ENCODE measurements around the gene CDON. TPM values are rescaled to one million over a fixed set of nuclear protein-coding genes. Genes with fewer than 3 reads are reported as not detected.

The CDON gene
- total and polyA plus RNA-seq, 2 of the 13 experiments (the other 11 are each of a cell fraction or from before 2014, with no cell fraction given), result 9.6 to 12.8 TPM

GRCh38 chr11:125933030-125933813 lies 129.4 kb downstream of the CDON start:
- DNase-seq (ENCODE audit: low spot score) (no peak), ATAC-seq (no peak), FAIRE-seq (no peak)
- intact Hi-C loops (cut with micrococcal nuclease; ENCODE audit: unreplicated experiment), result no loop called here
- CTCF ChIA-PET (ENCODE audit: low intra/inter-chr PET ratio, low total read pairs), result no interaction called here
- no TSS peak for BruUV-seq (replicated peaks)
- H2AFZ ChIP-seq (ENCODE audit: low read length), result no peak overlapping the region
- no peaks in the 10 kb centered on the region for H4K20me1 ChIP-seq (ENCODE audit: insufficient read depth, low read length)
- POLR2A ChIA-PET, result no interaction called here
- no peak overlapping the region for H3K27ac ChIP-seq (ENCODE audit: extremely low read length, insufficient read depth, low read length)
- no peak for TF ChIP-seq DMAP1 (CRISPR knock-in tag; IDR thresholded peaks at IDR 0.05)
- no peak for TF ChIP-seq ZNF7 (CRISPR knock-in tag; IDR thresholded peaks at IDR 0.05)
- no peak for TF ChIP-seq ZFY (CRISPR knock-in tag; IDR thresholded peaks at IDR 0.05)
- no peak for TF ChIP-seq ZNF468 (CRISPR knock-in tag; IDR thresholded peaks at IDR 0.05)
- no peak for TF ChIP-seq ZNF143 (CRISPR knock-in tag; IDR thresholded peaks at IDR 0.05)
- no peak for TF ChIP-seq HMG20B (CRISPR knock-in tag; conservative IDR thresholded peaks at IDR 0.05)
- TF ChIP-seq NONO (IDR thresholded peaks at IDR 0.05), result no peak
- TF ChIP-seq NONO (CRISPR knock-in tag; conservative IDR thresholded peaks at IDR 0.05), result no peak
- no peak for TF ChIP-seq MTA1 (CRISPR knock-in tag; IDR thresholded peaks at IDR 0.05; ENCODE audit: borderline replicate concordance)
- TF ChIP-seq ZNF672 (CRISPR knock-in tag; IDR thresholded peaks at IDR 0.05), result no peak
- TF ChIP-seq NFE2L2 (IDR thresholded peaks at IDR 0.05; ENCODE audit: low read length), result no peak
- TF ChIP-seq SMARCC2 (IDR thresholded peaks at IDR 0.05), result no peak
- no peak for TF ChIP-seq FIP1L1 (IDR thresholded peaks at IDR 0.05; ENCODE audit: borderline replicate concordance, insufficient read depth, low read depth, low read length)
- H3K36me3 ChIP-seq (replicated peaks in 1 of 2; ENCODE audit: control insufficient read depth in 1 of 2, insufficient read depth in 2 of 2, low read length in 2 of 2), result no peaks in the 10 kb centered on the region
- peaks cover 28% of the 10 kb centered on the region for H3K4me1 ChIP-seq (ENCODE audit: insufficient read depth, low read length)
- 47% methylated on average over 11 of the region's 12 CpGs for WGBS (ENCODE audit: low lambda C conversion rate)
- H3K9ac ChIP-seq (ENCODE audit: insufficient read depth, low read depth, low read length), result no peak overlapping the region
- H3K4me3 ChIP-seq (replicated peaks in 1 of 3; ENCODE audit: insufficient read depth in 1 of 3, low read depth in 2 of 3, low read length in 3 of 3), result no peak overlapping the region
- H3K9me3 ChIP-seq (ENCODE audit: low read length), result no peaks in the 10 kb centered on the region
- H3K4me2 ChIP-seq (ENCODE audit: low read depth, low read length), result no peak overlapping the region
- H3K79me2 ChIP-seq (ENCODE audit: insufficient read depth, low read length), result no peaks in the 10 kb centered on the region
- 0 out of 5 replicates have a peak, but pooled peaks cover 0 to 8% of the 10 kb centered on the region in 2 experiments for H3K27me3 ChIP-seq (ENCODE audit: control insufficient read depth in 1 of 2, insufficient read depth in 2 of 2, low read length in 2 of 2)
- in situ Hi-C loops (cut with HindIII; ENCODE audit: extremely low pct_ligation_motif_present, low pct_unique_long_range_greater_than_20kb), result no loop called here

All from HepG2 (cell line).